Left lung (tissue), 10 donors: ENCODE data around the gene TRIM52. TPM values are rescaled to one million over a fixed set of nuclear protein-coding genes. Genes with fewer than 3 reads are reported as not detected.
"Not testable (repeated sequence)": the region's sequence is repeated elsewhere in the genome, so short reads cannot be mapped to it uniquely, and the experiment has no call there.

ENCODE experiments used
- ATAC-seq: fragments of 200-7000 bp; cut with Tn5 transposase; one replicate; pipeline ENCODE4 v1.9.1; 2020; ENCODE audit warnings: moderate library complexity
- DNase-seq, 4 donors: peaks; one replicate each; pipeline ENCODE4 v3.0.0-alpha.2; 2013 to 2020
- H3K27ac ChIP-seq, 2 donors: fragments of 200-600 bp; sonication (generic) in 1 of 2; one replicate each; pipeline versions ENCODE4 v1.5.0 to v1.8.0; 2020 to 2021
- H3K27me3 ChIP-seq, 2 donors: fragments of 200-600 bp; sonication (generic) in 1 of 2; one replicate each; pipeline versions ENCODE4 v1.5.0 to v1.8.0; 2020 to 2021
- H3K36me3 ChIP-seq, 2 donors: fragments of 200-600 bp; sonication (generic) in 1 of 2; one replicate each; pipeline versions ENCODE4 v1.5.0 to v1.8.0; 2020 to 2021
- H3K4me1 ChIP-seq, 2 donors: fragments of 200-600 bp; one replicate each; pipeline ENCODE4 v1.8.0; 2021
- H3K4me3 ChIP-seq, 2 donors: fragments of 200-600 bp; sonication (generic) in 1 of 2; one replicate each; pipeline versions ENCODE4 v1.5.0 to v1.8.0; 2020 to 2021; ENCODE audit warnings: mild to moderate bottlenecking in 1 of 2
- H3K9me3 ChIP-seq, 2 donors: fragments of 200-600 bp; sonication (generic) in 1 of 2; one replicate each; pipeline versions ENCODE4 v1.5.0 to v1.8.0; 2020 to 2021
- CTCF ChIP-seq, 2 donors: fragments of 200-600 bp; sonication (generic) in 1 of 2; IDR thresholded peaks; one replicate each; pipeline versions ENCODE4 v1.5.0 to v1.8.0; 2021; ENCODE audit warnings: antibody characterized with exemption in 2 of 2
- intact Hi-C, 2 donors: fragments of 100-400 bp; cut with DNase I; formaldehyde crosslinking; loops; one replicate each; pipeline versions ENCODE4 v1.11.2 to v1.14.2; 2022
- polyA plus RNA-seq, 6 donors: library from polyadenylated mRNA; unstranded; fragments of 120-200 nt; gene quantifications; one replicate each; pipeline ENCODE4 v1.2.1, GENCODE V29; 2013; ENCODE audit not compliant: insufficient read length in 6 of 6
- total RNA-seq, 2 donors: library from RNA; stranded (reverse); fragmentation: NEBNext Ultra II Directional; extraction: Animal tissue kit (Norgen Biotek cat#: 25700); gene quantifications; one replicate each; pipeline ENCODE4 v1.2.1, GENCODE V29; 2021
- donor health status: DM: no; HTN: yes; CAD: no.
- donor health status: DM: no; HTN: no; CAD: no.

Gene TRIM52
- total and polyA plus RNA-seq, 8 donors, result 12.4 to 45.9 (median 38.3) TPM

DNA sequence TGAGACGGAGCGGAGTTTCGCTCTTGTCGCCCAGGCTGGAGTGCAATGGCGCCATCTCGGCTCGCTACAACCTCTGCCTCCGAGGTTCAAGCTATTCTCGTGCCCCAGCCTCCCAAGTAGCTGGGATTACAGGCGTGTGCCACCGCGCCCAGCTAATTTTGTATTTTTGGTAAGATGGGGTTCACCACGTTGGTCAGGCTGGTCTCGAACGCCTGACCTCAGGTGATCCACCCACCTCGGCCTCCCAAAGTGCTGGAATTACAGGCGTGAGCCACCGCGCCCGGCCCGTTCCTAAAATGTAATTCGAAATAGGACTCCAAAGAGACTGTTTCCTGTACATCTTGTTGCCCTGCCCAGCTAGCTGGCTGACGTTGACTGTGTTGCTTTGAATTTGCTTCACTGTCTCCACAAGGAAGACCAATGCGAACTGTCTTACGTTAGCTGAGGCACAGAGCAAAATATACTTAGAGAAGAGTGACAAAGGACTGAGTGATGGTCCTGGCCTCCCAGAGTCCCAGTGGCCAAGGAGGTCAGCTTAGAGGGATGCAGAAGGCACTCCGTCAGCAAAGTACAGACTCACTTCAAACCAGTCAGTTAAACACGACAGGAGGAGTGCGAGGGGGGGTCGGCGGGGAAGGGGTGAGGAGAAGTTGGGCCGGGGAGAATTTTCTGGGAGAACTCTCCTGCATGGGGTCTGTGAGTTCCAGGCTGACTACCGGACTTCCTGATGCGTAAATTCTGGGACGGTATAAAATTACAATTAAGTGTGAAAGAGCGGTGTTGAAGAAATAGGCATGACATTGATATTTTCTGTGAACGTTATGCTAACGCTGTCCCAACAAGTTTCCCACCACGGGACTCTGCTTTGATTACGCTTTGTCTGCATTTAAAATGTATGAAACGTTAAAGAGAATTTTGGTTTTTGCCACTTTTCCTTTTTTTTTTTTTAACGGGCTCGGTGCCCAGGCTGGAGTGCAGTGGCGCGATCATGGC, 44.6 kb downstream of the TRIM52 start:
- TF ChIP-seq CTCF (IDR thresholded peaks at IDR 0.05), result no peak

GRCh38 chr5:181214249-181214648, 46.7 kb downstream of the TRIM52 start:
- peaks cover 0 to 33% of the 10 kb centered on the region in 2 donors for H3K4me1 ChIP-seq

More for the DNA sequence above, 44.6 kb downstream of the TRIM52 start:
- H3K27ac ChIP-seq, result no peak overlapping the region
- DNase-seq (no peak), ATAC-seq (no peak)
- peaks cover 0 to 23% of the 10 kb centered on the region in 2 donors for H3K27me3 ChIP-seq
- intact Hi-C loops, result no loop called here
- peaks cover 0 to 33% of the 10 kb centered on the region in 2 donors for H3K4me1 ChIP-seq
- no peaks in the 10 kb centered on the region for H3K36me3 ChIP-seq
- no peaks in the 10 kb centered on the region for H3K9me3 ChIP-seq
- H3K4me3 ChIP-seq, result peak overlapping the region; percentile 35 to 39

DNA sequence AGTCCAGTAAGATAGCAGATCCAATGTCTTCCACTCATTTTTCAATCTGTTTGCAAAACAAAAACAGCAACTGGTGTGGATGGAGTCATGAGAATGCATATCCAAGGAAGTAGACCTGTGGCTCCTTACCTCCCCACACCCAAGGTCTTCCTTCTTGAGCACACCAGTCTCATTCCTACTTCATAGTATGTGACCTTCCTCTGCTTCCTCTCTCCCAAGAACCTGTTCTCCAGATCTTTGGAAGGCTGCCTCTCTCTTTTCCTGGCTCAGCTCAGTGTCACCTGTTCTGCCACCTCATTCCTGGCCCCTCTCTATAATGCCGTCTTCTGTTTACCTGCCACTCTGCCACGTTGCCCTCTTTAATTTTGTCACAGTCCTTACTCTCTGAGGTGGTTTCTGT, 48.0 kb downstream of the TRIM52 start:
- no peak for TF ChIP-seq CTCF (IDR thresholded peaks at IDR 0.05)

More at GRCh38 chr5:181214249-181214648, 46.7 kb downstream of the TRIM52 start:
- H3K4me3 ChIP-seq, H3K9me3 ChIP-seq, intact Hi-C loops, H3K27ac ChIP-seq, H3K36me3 ChIP-seq, ATAC-seq: not testable (repeated sequence)
- peak in 1 of 4 donors; percentile 15 for DNase-seq
- H3K27me3 ChIP-seq, result peaks cover 0 to 23% of the 10 kb centered on the region in 2 donors

DNA sequence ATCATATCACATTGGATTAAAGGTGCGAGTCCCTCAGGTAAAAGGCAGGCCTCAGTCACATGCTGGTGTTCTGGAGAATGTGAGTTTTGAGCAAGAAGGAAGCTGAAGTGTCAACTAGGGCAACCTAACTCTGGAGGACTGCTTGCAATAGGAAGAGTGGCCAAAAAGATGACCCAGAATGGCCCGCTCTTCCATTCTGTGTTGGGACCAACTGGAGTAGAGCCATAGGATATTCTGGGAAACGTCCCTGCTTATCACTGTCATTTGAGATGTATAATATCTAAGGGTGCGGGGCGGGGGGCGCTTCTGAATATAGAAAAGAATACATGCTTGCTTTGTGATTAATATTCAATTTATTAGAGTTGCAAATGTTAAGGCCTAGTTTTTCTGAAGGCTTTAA, 48.9 kb downstream of the TRIM52 start:
- Histone ChIP-seq H3K4me1 (peaks cover 0 to 19% of the 10 kb centered on the region in 2 donors), H3K27ac (no peak overlapping the region), H3K4me3 (no peak overlapping the region), H3K27me3 (peaks cover 0 to 24% of the 10 kb centered on the region in 2 donors), H3K36me3 (no peaks in the 10 kb centered on the region), H3K9me3 (no peaks in the 10 kb centered on the region)
- ATAC-seq, result no peak
- DNase-seq, result no peak
- TF ChIP-seq CTCF (IDR thresholded peaks at IDR 0.05), result no peak
- intact Hi-C loops, result no loop called here

More for the DNA sequence above, 48.0 kb downstream of the TRIM52 start:
- intact Hi-C loops, result no loop called here
- H3K4me1 ChIP-seq, result peaks cover 0 to 21% of the 10 kb centered on the region in 2 donors
- no peaks in the 10 kb centered on the region for H3K36me3 ChIP-seq
- no peak for ATAC-seq
- no peak overlapping the region for H3K27ac ChIP-seq
- H3K4me3 ChIP-seq, result no peak overlapping the region
- no peak for DNase-seq
- no peaks in the 10 kb centered on the region for H3K9me3 ChIP-seq
- H3K27me3 ChIP-seq, result peaks cover 0 to 24% of the 10 kb centered on the region in 2 donors

- intact Hi-C loops, result no loop called here
- Histone ChIP-seq H3K27me3 (peaks cover 0 to 24% of the 10 kb centered on the region in 2 donors), H3K4me3 (no peak overlapping the region), H3K36me3 (no peaks in the 10 kb centered on the region), H3K9me3 (no peaks in the 10 kb centered on the region), H3K27ac (no peak overlapping the region), H3K4me1 (peaks cover 4 to 19% of the 10 kb centered on the region in 2 donors)
- no peak for TF ChIP-seq CTCF (IDR thresholded peaks at IDR 0.05)
- ATAC-seq, result no peak
- no peak for DNase-seq
Observed at GRCh38 chr5:181211208-181211607, 49.7 kb downstream of the TRIM52 start.

DNA sequence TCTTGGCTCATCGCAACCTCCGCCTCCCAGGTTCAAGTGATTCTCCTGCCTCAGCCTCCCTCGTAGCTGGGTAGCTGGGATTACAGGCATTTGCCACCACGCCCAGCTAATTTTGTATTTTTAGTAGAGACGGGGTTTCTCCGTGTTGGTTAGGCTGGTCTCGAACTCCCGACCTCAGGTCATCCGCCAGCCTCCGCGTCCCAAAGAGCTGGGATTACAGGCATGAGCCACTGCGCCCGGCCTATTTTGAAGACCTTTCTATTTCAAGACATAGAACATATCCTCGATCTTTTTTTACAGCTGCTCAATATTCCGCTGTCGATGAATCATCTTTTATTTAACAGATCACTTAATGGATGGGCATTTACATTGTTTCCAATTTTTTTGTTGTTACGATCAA, 50.2 kb downstream of the TRIM52 start:
- DNase-seq, result peak in 1 of 4 donors; percentile 7
- Histone ChIP-seq H3K4me1 (peaks cover 9 to 20% of the 10 kb centered on the region in 2 donors), H3K27me3 (peaks cover 0 to 24% of the 10 kb centered on the region in 2 donors)
- H3K36me3 ChIP-seq, ATAC-seq, H3K27ac ChIP-seq, H3K4me3 ChIP-seq, intact Hi-C loops, H3K9me3 ChIP-seq: not testable (repeated sequence)

GRCh38 chr5:181210148-181210547, 50.8 kb downstream of the TRIM52 start:
- H3K4me1 ChIP-seq, result peaks cover 9 to 26% of the 10 kb centered on the region in 2 donors
- H3K4me3 ChIP-seq, H3K36me3 ChIP-seq, ATAC-seq, H3K27ac ChIP-seq, intact Hi-C loops, H3K9me3 ChIP-seq: not testable (repeated sequence)
- peak in 1 of 4 donors; percentile 7 for DNase-seq
- peaks cover 0 to 30% of the 10 kb centered on the region in 2 donors for H3K27me3 ChIP-seq

- H3K9me3 ChIP-seq, H3K27ac ChIP-seq, intact Hi-C loops, H3K36me3 ChIP-seq, H3K4me3 ChIP-seq, ATAC-seq: not testable (repeated sequence)
- H3K27me3 ChIP-seq, result peaks cover 0 to 41% of the 10 kb centered on the region in 2 donors
- DNase-seq, result peak in 1 of 4 donors; percentile 9
- H3K4me1 ChIP-seq, result peaks cover 13 to 37% of the 10 kb centered on the region in 2 donors
Observed at GRCh38 chr5:181209006-181209405, 51.9 kb downstream of the TRIM52 start.
